KMS-11 (cell line): ENCODE measurements around the gene NPL.

ENCODE experiments used
- H2AFZ ChIP-seq: fragments of 200-600 bp; sonication (generic); 2 replicates; pipeline ENCODE4 v1.6.1; 2016; ENCODE audit warnings: antibody characterized with exemption, mixed run types, low read depth
- H3K27ac ChIP-seq: fragments of 200-600 bp; sonication (generic); 2 replicates; pipeline ENCODE4 v1.6.1; 2016; ENCODE audit warnings: mild to moderate bottlenecking, mixed run types
- H3K27me3 ChIP-seq: fragments of 200-600 bp; sonication (generic); 2 replicates; pipeline ENCODE4 v1.6.1; 2017; ENCODE audit warnings: mild to moderate bottlenecking, low read depth, mixed run types, moderate library complexity; ENCODE audit not compliant: insufficient read depth
- H3K36me3 ChIP-seq: fragments of 200-600 bp; sonication (generic); 2 replicates; pipeline ENCODE4 v1.6.1; 2017; ENCODE audit warnings: mild to moderate bottlenecking, mixed run types; ENCODE audit not compliant: insufficient read depth
- H3K4me1 ChIP-seq: fragments of 200-600 bp; sonication (generic); 2 replicates; pipeline ENCODE4 v1.6.1; 2016; ENCODE audit warnings: mild to moderate bottlenecking, low read depth, mixed run types; ENCODE audit not compliant: poor library complexity, severe bottlenecking
- H3K4me2 ChIP-seq: fragments of 200-600 bp; sonication (generic); 2 replicates; pipeline ENCODE4 v1.7.0; 2016; ENCODE audit warnings: mild to moderate bottlenecking, mixed run types
- H3K4me3 ChIP-seq: fragments of 200-600 bp; sonication (generic); IDR thresholded peaks from 2 replicates; pipeline ENCODE4 v1.6.1; 2017; ENCODE audit warnings: low read depth, low read length, mixed read lengths; ENCODE audit not compliant: insufficient read depth
- H3K79me2 ChIP-seq: fragments of 200-600 bp; sonication (generic); 2 replicates; pipeline ENCODE4 v1.6.1; 2016; ENCODE audit warnings: low read depth, mixed run types; ENCODE audit not compliant: insufficient read depth
- H3K9ac ChIP-seq: fragments of 200-600 bp; sonication (generic); 2 replicates; pipeline ENCODE4 v1.6.1; 2016; ENCODE audit warnings: mild to moderate bottlenecking, mixed run types
- H4K20me1 ChIP-seq: fragments of 200-600 bp; sonication (generic); 2 replicates; pipeline ENCODE4 v1.6.1; 2016; ENCODE audit warnings: mild to moderate bottlenecking, mixed run types; ENCODE audit not compliant: insufficient read depth
- CTCF ChIP-seq: fragments of 200-600 bp; sonication (generic); conservative IDR thresholded peaks from 2 replicates; pipeline ENCODE4 v1.6.1; 2017; ENCODE audit warnings: low read depth, mild to moderate bottlenecking, antibody characterized with exemption, low read length, moderate library complexity, mixed read lengths

The NPL gene

GRCh38 chr1:182754087-182754486, 35.5 kb upstream of the NPL start:
- Histone ChIP-seq H3K4me3 (no peak overlapping the region), H3K36me3 (no peaks in the 10 kb centered on the region), H3K27ac (no peak overlapping the region), H3K9ac (no peak overlapping the region), H2AFZ (no peak overlapping the region), H3K4me2 (no peak overlapping the region), H3K27me3 (no peaks in the 10 kb centered on the region), H3K4me1 (no peaks in the 10 kb centered on the region), H3K79me2 (no peaks in the 10 kb centered on the region), H4K20me1 (no peaks in the 10 kb centered on the region)
- TF ChIP-seq CTCF, result no peak

- Histone ChIP-seq H3K9ac (no peak overlapping the region), H3K36me3 (no peaks in the 10 kb centered on the region), H2AFZ (no peak overlapping the region), H3K4me3 (no peak overlapping the region), H3K4me1 (no peaks in the 10 kb centered on the region), H3K79me2 (no peaks in the 10 kb centered on the region), H3K27me3 (no peaks in the 10 kb centered on the region), H3K4me2 (no peak overlapping the region), H3K27ac (no peak overlapping the region), H4K20me1 (no peaks in the 10 kb centered on the region)
- TF ChIP-seq CTCF, result no peak
These were observed 34.8 kb upstream of the NPL start for GRCh38 chr1:182754543-182755314.

DNA sequence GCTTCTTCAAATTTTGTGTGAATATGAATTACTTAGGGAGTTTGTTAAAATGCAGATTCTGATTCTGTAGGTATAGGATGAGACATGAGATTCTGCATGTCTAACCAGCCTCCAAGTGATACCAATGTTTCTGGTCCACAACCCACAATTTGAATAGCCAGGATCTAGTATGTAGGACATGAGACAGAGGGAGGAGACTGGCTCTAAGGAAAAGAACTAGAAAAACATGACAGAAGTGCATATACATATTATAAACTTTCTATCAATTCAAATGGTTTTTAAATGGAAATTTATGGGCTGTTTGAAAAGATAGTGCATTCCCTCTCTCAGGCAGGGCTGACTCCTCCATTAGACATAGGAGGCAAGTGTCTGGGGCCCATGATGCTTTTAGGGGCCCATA, 33.9 kb upstream of the NPL start:
- Histone ChIP-seq H3K27ac (no peak overlapping the region), H2AFZ (no peak overlapping the region), H3K36me3 (no peaks in the 10 kb centered on the region), H4K20me1 (no peaks in the 10 kb centered on the region), H3K4me2 (no peak overlapping the region), H3K4me3 (no peak overlapping the region), H3K79me2 (no peaks in the 10 kb centered on the region), H3K9ac (no peak overlapping the region), H3K27me3 (no peaks in the 10 kb centered on the region), H3K4me1 (no peaks in the 10 kb centered on the region)
- TF ChIP-seq CTCF, result no peak

DNA sequence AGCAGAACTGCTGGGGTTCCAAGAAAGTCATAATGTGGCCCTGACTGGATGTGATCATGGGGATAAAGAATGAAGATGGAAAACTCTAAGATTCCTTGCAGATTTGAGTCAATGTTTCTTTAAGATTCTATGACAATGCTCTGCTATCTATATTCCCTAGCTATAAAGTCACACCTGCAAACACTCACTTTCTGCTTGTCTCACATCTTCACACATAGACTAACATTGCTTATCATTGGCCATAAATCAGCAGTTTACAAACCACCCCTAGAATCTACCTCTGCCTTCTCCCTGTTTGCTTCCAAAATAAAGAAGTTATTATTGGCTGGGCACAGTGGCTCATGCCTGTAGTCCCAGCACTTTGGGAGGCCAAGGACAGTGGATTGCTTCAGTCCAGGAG, 33.1 kb upstream of the NPL start:
- Histone ChIP-seq H3K4me3 (no peak overlapping the region), H2AFZ (no peak overlapping the region), H4K20me1 (no peaks in the 10 kb centered on the region), H3K27me3 (no peaks in the 10 kb centered on the region), H3K36me3 (no peaks in the 10 kb centered on the region), H3K27ac (no peak overlapping the region), H3K4me2 (no peak overlapping the region), H3K4me1 (no peaks in the 10 kb centered on the region), H3K9ac (no peak overlapping the region), H3K79me2 (no peaks in the 10 kb centered on the region)
- no peak for TF ChIP-seq CTCF
